Left cardiac atrium (tissue), 4 donors: ENCODE data around the gene NKX2-3. TPM values are rescaled to one million over a fixed set of nuclear protein-coding genes. Genes with fewer than 3 reads are reported as not detected.

Experiments
- ATAC-seq, 2 donors: fragments of 200-7000 bp; cut with Tn5 transposase; one replicate each; pipeline ENCODE4 v1.9.1; 2020; ENCODE audit warnings: mild to moderate bottlenecking in 2 of 2, moderate library complexity in 2 of 2
- DNase-seq: peaks from one replicate; pipeline ENCODE4 v3.0.0-alpha.2; 2020
- intact Hi-C, 2 donors: fragments of 100-400 bp; cut with DNase I; formaldehyde crosslinking; loops; one replicate each; pipeline versions ENCODE4 v1.14.1 to v1.15.1; 2022 to 2023
- long read RNA-seq: library from polyadenylated mRNA; unstranded; transcript quantifications from one replicate; pipeline ENCODE4 v2.0.0, GENCODE V29; 2021
- total RNA-seq, 2 donors: library from RNA; stranded (reverse); fragmentation: NEBNext Ultra II Directional; extraction: Animal tissue kit (Norgen Biotek cat#: 25700); gene quantifications; one replicate each; pipeline ENCODE4 v1.2.1, GENCODE V29; 2021
- donor health status: DM: no; HTN: yes; CAD: no.
- donor health status: DM: no; HTN: yes; CAD: no; lungs with severe emphysema.
- donor health status: DM: yes; HTN: yes; CAD: no.
- donor health status: Dilated cardiomyopathy.

NKX2-3 gene
- not detected for total RNA-seq
- long read RNA-seq = 0 reads

DNA sequence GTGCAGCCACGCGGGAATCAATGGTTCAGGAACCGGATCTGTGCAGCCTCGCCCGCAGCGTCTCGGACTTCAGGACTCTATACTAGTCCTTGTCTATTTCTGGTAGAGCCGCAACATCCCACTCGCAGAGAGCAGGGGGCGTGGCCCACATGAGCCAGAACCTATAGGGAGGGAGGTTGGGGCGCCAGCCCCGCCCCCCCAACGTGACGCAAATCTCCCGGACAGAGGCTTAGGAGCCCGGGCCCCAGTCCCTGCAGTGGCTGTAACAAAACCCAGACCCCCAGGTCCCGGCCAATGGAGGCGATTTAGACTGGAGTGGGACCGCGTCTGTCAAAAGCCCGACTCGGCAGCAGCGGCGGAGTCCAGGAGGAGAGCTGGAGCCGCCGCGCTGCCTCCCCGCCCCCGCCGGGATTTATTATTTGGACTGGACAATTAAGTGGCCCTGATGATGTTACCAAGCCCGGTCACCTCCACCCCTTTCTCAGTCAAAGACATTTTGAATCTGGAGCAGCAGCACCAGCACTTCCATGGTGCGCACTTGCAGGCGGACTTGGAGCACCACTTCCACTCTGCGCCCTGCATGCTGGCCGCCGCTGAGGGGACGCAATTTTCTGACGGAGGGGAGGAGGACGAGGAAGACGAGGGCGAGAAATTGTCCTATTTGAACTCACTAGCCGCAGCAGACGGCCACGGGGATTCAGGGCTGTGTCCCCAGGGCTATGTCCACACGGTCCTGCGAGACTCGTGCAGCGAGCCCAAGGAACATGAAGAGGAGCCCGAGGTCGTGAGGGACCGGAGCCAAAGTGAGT lies at the start of gene NKX2-3:
Gene NKX2-3, plus strand, starts transcription at position 256 of the 809 bp plus-strand sequence. Its CDS starts 190 bp downstream, at position 446.
- peak; percentile 29 to 73 for ATAC-seq
- intact Hi-C loops = no loop called here
- peak; percentile 61 for DNase-seq

DNA sequence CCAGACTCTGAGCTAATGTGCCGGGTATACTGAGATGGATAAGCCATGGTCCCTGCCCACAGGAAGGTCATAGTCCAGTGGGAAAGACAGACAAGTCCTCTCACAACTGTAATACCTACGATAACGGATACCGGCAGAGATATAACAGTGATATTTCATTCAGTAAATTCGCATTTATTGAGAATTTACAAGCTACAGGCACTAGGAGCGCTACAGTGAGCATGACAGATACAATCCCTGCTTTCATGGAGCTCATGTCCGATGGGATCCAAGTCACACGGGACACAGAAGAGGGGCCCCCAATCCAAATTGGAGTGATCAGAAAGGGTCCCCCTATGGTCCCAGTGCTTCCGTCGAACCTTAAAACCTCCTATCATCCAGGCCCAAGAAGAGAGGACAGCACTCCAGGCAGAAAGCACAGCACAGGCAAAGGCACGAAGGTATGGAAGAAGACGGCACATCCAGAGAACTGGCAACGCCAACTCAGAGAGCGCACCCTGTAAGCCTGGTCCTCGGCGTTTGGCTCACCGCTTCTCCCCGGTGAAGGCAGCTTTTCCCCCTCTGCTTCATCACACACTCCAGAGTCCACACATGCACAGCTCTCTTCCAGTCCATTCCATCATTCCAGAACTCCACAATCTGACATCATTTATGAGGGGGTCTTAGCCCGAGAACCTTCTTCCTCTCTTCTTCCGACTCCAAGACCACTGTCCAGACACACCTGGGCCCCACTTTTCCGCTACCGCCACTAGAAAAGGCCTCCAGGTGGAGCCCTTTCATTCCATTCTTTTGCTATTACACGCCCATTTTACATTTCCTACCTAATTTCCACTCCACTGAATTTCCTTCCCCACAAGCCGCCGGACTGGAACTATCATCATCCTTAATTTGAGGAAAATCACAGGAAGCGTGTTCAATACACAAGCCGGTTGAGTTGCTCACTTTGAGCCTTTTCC lies 47.8 kb upstream of the NKX2-3 start:
- ATAC-seq = no peak
- intact Hi-C loops = no loop called here
- no peak for DNase-seq

DNA sequence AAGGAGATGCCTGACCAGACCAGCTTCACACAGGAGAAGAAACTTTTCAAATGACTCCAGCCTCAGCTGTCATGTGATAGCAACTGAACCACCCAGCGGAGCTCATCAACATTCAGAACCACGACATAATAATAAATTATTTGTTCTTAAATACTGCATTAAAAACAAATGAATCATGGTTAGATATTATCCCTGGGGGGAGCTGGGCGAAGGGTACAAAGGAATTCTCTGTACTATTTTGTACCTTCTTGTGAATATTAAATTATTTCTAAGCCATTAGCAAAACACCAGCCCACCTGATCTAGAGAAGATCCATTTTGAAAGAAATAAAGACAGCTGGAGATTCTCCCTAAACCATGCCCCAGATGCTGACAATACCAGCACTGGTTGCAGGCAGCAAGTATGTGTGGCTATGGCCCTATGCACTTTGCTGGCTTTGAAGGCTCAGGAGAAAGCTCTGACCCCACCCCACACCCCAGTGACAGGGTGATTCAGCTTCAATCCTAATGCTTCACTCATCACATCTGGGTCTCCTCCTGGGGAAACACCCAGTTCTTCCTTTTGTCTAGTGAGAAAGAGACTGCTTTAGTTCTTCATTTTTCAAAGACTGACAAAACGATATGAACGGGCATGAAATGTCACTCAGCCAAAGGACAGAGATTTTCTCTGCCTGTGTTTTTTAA lies 45.5 kb upstream of the NKX2-3 start:
- no peak for ATAC-seq
- DNase-seq = no peak
- intact Hi-C loops = no loop called here

DNA sequence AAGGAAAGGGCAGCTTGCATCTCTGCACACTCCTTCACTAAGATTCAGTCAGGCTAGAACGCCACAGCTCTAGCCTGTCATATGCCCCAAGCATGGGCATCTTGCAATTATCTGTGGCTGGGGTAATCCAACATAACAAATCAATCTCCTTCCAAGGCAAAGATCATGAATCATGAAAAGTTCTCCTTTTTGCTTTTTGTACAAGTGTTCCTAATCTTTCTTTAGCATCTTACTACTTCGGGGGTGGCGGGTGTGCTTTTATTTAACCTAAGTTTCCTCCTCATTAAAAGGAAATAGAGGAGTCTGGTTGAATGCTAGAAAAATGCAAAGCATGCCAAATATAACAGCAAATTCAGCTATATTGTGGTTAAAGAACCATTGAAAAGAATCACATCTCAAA lies 43.5 kb upstream of the NKX2-3 start:
- intact Hi-C loops = no loop called here
- ATAC-seq (no peak), DNase-seq (no peak)

DNA sequence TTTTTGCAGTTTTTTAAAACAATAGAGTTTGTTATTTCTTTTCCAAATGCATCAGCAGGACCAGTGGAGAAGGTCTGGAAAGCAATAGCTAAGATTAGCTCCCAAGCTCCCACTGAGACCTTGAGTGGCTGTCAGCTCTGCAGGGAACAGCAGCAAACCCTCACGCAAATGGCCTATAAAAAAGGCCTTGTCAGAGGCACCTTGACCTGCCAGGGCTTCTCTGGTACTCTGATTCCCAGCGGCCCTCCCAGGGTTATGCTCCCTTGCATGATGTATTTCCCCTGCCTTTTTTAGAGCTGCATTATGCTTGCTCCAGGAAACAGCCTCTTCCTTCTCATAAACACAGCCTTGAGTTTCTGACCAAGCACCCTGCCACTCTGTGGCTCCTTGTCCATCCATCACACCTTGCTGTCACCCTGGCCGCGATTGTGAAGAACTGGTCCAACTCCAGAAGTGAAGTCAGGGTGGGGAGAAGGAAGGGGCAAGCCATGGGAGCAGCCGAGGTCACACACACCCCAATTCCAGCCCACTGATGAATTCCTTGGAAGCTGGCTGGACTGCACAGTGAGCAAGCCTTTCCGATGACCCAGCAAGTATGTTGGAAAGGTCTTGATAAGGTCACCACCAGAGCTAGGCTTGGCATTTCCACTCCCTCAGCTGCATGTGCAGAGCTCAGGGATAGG lies 35.3 kb upstream of the NKX2-3 start:
- intact Hi-C loops = no loop called here
- no peak for DNase-seq
- ATAC-seq = no peak

DNA sequence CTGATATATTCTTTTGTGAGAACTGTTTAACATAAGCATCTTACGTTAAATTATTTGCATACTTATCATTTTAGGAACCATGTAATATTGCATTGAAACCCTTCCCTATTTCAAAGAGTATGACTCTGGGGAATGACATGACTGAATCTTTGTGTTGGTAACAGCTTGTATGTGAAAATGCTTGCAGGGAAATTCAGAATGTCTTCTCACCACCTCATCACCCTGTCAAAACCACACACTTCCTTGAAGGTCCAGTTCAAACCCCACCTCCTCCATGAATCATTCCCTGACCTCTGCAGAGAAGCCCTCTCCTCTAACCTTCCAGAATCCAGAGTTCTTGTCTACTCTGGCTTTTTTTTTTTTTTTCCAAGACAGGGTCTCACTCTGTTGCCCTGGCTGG lies 26.3 kb upstream of the NKX2-3 start:
- intact Hi-C loops = no loop called here
- DNase-seq (no peak), ATAC-seq (no peak)

DNA sequence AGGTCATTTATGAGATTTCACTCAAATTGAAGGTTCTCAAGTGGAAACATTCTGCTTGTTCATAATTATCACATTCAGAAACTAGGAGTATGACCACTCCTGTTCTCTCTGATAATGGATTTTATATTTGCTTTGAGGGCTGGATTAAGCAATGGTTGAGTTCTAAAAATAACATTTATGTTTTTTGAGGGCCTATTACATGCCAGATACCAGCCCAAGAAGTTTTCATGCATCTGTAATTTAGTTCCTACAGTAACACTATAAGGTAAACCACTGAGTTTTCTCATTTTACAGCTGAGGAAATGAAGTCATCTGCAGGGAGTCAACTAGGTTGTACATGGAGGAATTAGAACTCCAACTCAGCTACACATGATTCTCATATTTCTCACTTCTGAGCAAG lies 25.5 kb upstream of the NKX2-3 start:
- ATAC-seq (no peak), DNase-seq (no peak)
- intact Hi-C loops = no loop called here

DNA sequence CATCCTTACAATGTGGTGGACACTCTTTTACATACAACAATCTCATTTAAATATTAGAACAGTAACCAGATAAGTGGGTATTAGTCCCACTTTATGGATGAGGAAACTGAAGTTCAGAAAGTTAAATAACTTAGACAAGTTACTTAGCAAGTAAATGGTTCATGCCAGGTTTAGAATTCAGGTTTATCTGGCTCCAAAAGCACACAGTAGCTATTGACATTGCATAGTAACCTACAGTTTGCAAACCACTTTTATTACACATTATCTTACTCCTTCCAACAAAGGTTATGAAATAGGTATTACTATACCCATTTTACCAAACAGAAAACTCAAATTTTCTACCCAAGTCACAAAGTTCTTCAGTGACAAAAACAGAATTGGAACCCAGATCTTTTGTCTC lies 19.7 kb upstream of the NKX2-3 start:
- intact Hi-C loops = no loop called here
- ATAC-seq (no peak), DNase-seq (no peak)

DNA sequence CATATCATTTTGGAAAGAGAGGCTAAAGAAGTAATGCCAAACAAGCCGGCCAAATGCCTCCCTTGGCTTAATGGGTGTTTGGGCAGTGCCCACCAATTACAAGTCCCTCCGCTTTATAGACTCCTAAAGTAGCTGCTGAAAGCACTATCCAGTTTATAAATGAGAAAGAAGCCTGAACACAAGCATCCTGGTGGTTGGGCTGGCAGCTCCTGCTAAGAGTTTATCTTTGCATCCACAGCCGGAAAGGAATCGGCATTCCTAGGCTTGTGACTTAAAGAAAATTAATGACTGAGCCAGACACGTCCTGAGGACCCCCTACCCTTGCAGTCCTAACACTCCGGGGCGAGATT lies 13.1 kb upstream of the NKX2-3 start:
- DNase-seq (no peak), ATAC-seq (no peak)
- intact Hi-C loops = no loop called here

DNA sequence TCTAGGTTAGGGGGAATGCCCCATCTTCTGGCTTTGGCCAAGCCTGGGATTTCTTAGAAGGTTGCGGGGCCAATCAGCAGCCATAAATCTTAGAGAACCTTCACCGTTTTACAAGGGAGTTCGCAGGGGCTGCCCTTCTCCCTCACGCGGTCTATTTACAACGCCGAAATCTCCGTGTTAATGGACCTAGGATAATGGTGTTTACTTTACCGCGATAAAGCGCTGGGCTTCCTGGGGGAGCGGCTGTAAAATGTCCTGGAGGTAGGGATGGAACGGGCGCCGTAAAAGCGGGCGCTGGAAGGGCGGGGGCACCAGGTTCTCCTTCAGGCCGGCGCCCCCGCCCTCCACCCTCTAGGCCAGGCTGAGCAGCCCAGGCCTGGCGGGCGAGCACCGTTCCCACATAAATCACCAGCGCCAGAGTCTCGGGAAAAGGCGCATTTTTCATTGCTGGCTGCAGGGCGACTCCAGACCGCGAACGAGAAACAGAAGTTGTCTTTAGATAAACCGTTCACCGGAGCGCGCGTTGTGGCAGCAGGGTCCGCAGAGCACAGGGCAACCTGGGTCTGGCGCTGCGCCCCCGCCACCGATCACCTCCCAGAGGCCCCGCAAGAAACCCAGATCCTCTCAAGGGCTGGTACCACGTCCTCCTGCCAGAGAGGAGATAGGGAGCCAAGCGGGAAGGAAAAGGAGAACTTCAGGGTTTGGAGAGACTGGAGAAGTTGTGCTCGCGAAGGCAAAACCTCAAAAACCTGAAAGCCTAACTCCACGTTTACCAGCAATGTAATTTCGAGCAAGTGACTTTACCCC lies 12.5 kb upstream of the NKX2-3 start:
- ATAC-seq (no peak), DNase-seq (no peak)
- intact Hi-C loops = no loop called here

DNA sequence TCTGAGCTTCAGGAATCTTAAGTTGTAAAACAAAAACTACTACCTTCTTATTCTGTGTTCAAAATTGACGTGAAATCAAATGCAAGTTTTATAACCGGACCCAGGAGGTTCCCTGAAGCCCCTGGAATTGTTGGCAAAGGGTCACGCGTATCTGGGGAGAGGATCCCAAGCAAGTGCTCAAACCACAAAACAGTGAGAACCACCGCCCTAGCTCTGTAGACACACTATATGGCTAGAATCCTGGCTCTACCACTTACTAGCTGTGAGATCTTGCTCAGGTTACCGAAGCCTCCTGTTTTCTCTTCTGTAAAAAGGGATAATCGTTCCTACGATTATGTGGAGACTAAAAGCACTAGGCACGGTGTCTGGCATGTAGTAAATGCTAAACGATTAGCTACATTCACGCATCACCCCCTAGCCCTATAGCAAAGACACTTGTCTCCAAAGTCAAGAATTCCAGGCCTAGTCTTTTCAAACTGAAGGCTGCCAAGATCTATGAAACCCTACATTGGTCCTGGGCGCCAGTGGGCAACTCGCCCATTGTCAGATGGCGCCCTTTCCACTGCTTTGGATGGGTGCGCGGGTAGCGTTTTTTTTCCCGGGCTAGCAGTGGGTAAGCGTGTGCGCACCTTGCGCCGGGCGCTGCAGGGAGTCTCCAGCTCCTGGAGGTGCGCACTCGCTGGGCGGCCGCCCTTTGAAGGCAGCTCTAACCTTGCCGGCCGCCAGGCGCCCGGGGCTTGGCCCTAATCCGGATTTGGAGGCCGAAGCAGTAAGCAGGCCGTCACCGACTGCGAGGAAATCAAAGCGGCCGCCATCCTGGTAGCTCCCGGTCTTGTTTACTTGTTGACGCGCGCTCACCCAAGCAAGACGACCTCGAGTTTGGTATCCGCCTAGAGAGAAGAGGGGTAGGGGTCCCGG lies 11.6 kb upstream of the NKX2-3 start:
- intact Hi-C loops = no loop called here
- DNase-seq (no peak), ATAC-seq (no peak)

DNA sequence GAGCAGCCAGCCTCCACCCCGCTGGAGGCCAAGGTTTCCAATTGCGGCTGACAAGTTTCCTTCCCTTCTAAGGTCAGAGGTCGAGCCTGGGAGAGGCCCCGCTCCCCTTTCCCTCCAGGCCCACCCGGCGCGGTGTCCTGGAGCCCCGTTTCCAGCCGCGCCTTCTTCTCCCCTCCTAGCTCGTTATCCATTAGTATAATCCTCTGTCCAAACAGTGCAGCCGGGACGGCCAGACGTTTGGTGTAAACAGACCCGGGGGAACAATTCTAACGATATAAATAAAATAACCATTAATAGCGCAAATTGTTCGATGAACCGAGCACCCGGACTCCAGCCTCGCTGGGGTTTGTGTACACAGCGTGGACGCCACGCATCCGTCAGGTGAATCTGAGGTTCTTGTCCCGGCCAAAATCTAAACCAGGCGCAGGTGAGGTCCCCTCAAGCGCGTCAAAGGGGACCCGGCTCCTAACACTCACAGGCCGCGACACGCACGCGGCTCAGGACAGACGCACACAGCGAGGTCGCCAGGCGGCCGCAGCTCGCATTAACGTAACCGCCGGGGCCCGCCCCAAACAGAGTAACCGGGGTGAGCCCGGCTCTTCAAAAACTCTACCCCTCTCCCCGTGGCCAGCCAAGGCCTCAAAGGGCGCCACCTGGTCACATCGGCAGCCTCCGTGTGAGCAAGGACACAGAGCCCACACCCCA lies 10.8 kb upstream of the NKX2-3 start:
- DNase-seq (no peak), ATAC-seq (no peak)
- intact Hi-C loops = no loop called here

DNA sequence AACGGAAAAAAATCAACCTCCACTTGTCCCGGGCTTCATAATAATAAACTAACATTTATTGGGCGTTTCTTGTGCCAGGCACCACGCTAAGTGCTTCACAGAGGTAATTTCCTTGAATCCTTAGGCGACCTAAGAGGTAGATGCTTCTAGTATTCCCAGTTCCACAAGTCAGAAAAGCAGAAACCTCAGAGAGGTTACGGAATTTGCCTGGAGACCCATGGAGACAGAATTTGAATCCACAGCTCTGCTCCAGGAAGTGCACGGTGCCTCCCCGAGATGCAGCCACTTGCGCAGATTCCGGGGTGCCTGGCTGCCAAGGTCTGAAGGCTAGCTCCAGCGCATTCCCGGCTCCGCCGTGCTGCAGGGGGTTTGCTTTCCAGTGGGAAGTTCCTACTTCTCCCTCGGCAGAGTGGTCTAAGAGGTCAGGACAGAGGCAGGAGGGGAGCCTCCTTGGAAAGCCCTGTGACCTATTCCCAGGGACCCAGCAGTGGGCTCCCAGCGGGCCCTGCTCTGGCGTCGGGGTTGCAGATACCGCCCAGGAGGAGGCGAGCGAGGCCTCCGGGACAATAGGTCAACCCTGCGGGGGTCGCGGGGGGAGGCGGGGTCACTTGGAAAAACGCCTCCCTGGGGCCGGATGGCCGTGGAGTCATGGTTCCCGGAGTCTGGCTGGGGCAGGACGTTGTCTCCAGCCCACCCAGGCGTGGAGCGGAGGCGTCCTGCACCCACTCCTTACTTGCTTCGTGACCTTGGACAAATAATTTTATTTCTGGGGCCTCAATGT lies 10.1 kb upstream of the NKX2-3 start:
- DNase-seq = no peak
- intact Hi-C loops = no loop called here
- ATAC-seq = no peak

DNA sequence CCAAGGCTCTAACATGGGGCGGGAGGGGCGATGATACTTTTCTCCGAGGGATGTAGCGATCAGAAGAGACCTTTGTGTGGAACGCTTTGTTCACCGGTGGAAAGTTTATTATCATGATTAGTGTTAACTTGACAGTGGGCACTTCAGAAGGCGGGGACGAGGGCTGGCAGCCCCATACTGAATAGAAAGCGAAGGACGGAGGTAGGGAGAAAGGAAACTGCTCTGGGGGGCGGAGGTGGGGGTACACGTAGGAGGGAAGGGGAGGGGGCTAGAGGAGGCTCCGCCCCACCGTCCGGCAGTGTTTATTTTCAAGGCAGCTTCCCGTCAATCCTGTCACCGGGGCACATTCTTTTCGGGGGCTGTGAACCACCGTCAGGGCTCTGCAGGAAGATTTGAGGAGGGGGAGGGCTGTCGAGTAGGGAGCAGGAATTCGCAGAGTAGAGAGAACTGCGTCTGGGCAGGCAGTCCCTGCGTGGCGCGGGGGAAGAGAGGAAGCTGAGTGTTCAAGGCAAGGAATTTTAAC lies 9.4 kb upstream of the NKX2-3 start:
- ATAC-seq (no peak), DNase-seq (no peak)
- intact Hi-C loops = no loop called here

DNA sequence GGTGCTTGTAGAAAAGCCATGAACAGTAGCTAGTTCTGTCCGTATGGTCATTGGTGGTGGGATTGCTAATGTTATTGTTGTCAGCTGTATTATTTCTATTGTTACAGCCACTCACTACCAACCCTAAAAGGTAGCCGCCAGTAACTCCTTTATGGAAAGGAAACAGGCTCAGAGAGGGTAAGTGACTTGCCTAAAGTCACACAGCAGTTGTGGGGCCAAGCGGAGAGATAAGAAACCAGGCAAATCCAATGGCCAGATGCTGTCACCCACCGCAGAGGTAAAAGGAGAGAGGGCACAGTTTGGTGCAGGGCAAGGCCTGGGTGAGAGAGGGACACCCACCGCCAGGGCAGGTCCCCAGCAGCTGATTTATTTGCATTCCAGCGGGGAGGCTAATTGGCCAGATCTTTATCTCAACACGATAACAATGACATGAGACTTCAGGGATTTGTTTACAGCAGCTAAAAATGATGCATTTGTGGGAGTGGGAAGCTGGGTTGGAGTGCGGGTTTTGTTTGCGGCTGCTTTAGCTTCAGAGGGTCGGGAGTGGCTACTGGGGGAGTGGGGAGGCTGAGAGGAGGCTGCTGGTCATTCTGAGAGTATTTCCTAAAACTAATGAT lies 8.6 kb upstream of the NKX2-3 start:
- DNase-seq (no peak), ATAC-seq (no peak)
- intact Hi-C loops = no loop called here
